OCI-LY1 (cell line): ENCODE results near the gene FGD3.

Source experiments
- H2AFZ ChIP-seq: fragments of 200-600 bp; sonication (generic), shearing (Covaris generic); 2 replicates; pipeline ENCODE4 v1.6.0; 2014; ENCODE audit warnings: antibody characterized with exemption, mild to moderate bottlenecking, low read length
- H3F3A ChIP-seq: fragments of 200-600 bp; sonication (generic), shearing (Covaris generic); 2 replicates; pipeline ENCODE4 v1.6.0; 2014; ENCODE audit warnings: mild to moderate bottlenecking, antibody characterized with exemption, low read length, moderate library complexity; ENCODE audit not compliant: insufficient read depth
- H3K27ac ChIP-seq: fragments of 200-600 bp; sonication (generic); 2 replicates; pipeline ENCODE4 v1.5.1; 2014; ENCODE audit warnings: low read length, mixed run types, mild to moderate bottlenecking, low read depth; ENCODE audit not compliant: poor library complexity, severe bottlenecking
- H3K27me3 ChIP-seq: fragments of 200-600 bp; sonication (generic); 2 replicates; pipeline ENCODE4 v1.6.0; 2014; ENCODE audit warnings: antibody characterized with exemption, mild to moderate bottlenecking, low read length, moderate library complexity; ENCODE audit not compliant: insufficient read depth
- H3K36me3 ChIP-seq: fragments of 200-600 bp; sonication (generic); 2 replicates; pipeline ENCODE4 v1.6.1; 2014; ENCODE audit warnings: mild to moderate bottlenecking, antibody characterized with exemption, low read length, moderate library complexity, mixed read lengths; ENCODE audit not compliant: insufficient read depth
- H3K4me1 ChIP-seq: fragments of 200-600 bp; sonication (generic); 2 replicates; pipeline ENCODE4 v1.5.1; 2014; ENCODE audit warnings: mild to moderate bottlenecking, low read length, moderate library complexity; ENCODE audit not compliant: insufficient read depth, severe bottlenecking
- H3K4me2 ChIP-seq: fragments of 200-600 bp; sonication (generic), shearing (Covaris generic); 2 replicates; pipeline ENCODE4 v1.6.1; 2014; ENCODE audit warnings: low read length
- H3K4me3 ChIP-seq: fragments of 200-600 bp; sonication (generic); 2 replicates; pipeline ENCODE4 v1.5.1; 2014; ENCODE audit warnings: low read length, low read depth, mild to moderate bottlenecking, mixed read lengths; ENCODE audit not compliant: poor library complexity, severe bottlenecking
- H3K79me2 ChIP-seq: fragments of 200-600 bp; shearing (Covaris generic); 2 replicates; pipeline ENCODE4 v1.6.1; 2016; ENCODE audit warnings: mixed run types, low read length, mixed read lengths; ENCODE audit not compliant: insufficient read depth
- H3K9ac ChIP-seq: fragments of 200-600 bp; sonication (generic), shearing (Covaris generic); 2 replicates; pipeline ENCODE4 v1.6.1; 2014; ENCODE audit warnings: mild to moderate bottlenecking, low read length, mixed read lengths
- H3K9me2 ChIP-seq: fragments of 200-600 bp; sonication (generic), shearing (Covaris generic); 2 replicates; pipeline ENCODE4 v1.6.1; 2014; ENCODE audit warnings: low read depth, mild to moderate bottlenecking, low read length, mixed read lengths
- H3K9me3 ChIP-seq: fragments of 200-600 bp; shearing (Covaris generic); 2 replicates; pipeline ENCODE4 v1.6.1; 2014; ENCODE audit warnings: low read length, mixed read lengths
- H4K20me1 ChIP-seq: fragments of 200-600 bp; sonication (generic), shearing (Covaris generic); 2 replicates; pipeline ENCODE4 v1.6.0; 2016; ENCODE audit warnings: mild to moderate bottlenecking, low read length; ENCODE audit not compliant: insufficient read depth
- CTCF ChIP-seq: fragments of 200-600 bp; sonication (generic), shearing (Covaris generic); IDR thresholded peaks from 2 replicates; pipeline ENCODE4 v1.5.1; 2017; ENCODE audit warnings: mild to moderate bottlenecking, antibody characterized with exemption, low read length, moderate library complexity, mixed read lengths
- EZH2 ChIP-seq: fragments of 200-600 bp; sonication (generic), shearing (Covaris generic); IDR thresholded peaks from 2 replicates; pipeline ENCODE4 v1.8.0; 2017; ENCODE audit warnings: borderline replicate concordance, mixed run types, mild to moderate bottlenecking, antibody characterized with exemption, low read length, moderate library complexity, mixed read lengths

FGD3 gene

GRCh38 chr9:93060746-93061259 lies 113.5 kb downstream of the FGD3 start:
- no peak overlapping the region for H2AFZ ChIP-seq
- H3K27me3 ChIP-seq, result no peaks in the 10 kb centered on the region
- H4K20me1 ChIP-seq, result no peaks in the 10 kb centered on the region
- peaks cover 13% of the 10 kb centered on the region for H3K36me3 ChIP-seq
- H3K27ac ChIP-seq, result peak overlapping the region; percentile 99
- H3K4me1 ChIP-seq, result peaks cover 68% of the 10 kb centered on the region
- no peaks in the 10 kb centered on the region; the same call in 1 of the 2 replicates for H3K79me2 ChIP-seq
- H3K4me2 ChIP-seq, result peak overlapping the region; percentile 86
- H3K9me2 ChIP-seq, result no peaks in the 10 kb centered on the region
- no peaks in the 10 kb centered on the region for H3K9me3 ChIP-seq
- 0 out of 2 replicates have a peak, but pooled peaks cover 4% of the 10 kb centered on the region for H3F3A ChIP-seq
- peak overlapping the region; percentile 67 for H3K4me3 ChIP-seq
- no peak for TF ChIP-seq EZH2
- no peak for TF ChIP-seq CTCF
- peak overlapping the region; percentile 86; the same call in 1 of the 2 replicates for H3K9ac ChIP-seq

DNA sequence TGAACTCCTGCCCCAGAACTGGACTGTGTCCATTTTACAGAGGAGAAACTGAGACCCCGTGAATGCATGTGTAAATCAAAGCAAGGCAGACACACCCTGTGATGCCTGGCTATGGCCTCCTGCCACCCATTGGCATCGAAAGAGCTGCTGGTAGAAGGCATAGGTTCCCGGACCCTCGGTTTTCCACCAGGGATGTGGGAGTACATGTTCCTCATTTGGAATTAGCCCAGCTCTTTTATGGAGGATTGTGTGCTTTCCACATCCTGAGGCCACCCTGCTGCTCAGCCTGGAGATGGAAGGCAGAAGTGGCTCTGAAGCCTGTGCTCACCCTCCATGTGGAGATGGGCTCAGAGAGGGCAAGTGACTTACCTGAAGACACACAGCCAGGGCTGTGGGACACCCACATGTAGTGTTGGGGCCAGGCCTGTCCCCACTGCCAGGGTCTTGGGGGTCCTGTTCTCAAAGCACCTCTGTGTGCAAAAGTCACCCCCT lies 114.0 kb downstream of the FGD3 start:
- peak overlapping the region; percentile 86 for H3K4me2 ChIP-seq
- peak overlapping the region; percentile 67 for H3K4me3 ChIP-seq
- no peaks in the 10 kb centered on the region for H3K9me2 ChIP-seq
- H3K27ac ChIP-seq, result peak overlapping the region; percentile 99
- peaks cover 18% of the 10 kb centered on the region for H3K36me3 ChIP-seq
- H3K79me2 ChIP-seq, result no peaks in the 10 kb centered on the region; the same call in 1 of the 2 replicates
- H3F3A ChIP-seq, result 0 out of 2 replicates have a peak, but pooled peaks cover 4% of the 10 kb centered on the region
- TF ChIP-seq CTCF (no peak), EZH2 (no peak)
- no peaks in the 10 kb centered on the region for H4K20me1 ChIP-seq
- no peaks in the 10 kb centered on the region for H3K9me3 ChIP-seq
- no peaks in the 10 kb centered on the region for H3K27me3 ChIP-seq
- H3K9ac ChIP-seq, result peak overlapping the region; percentile 86; the same call in 1 of the 2 replicates
- H2AFZ ChIP-seq, result no peak overlapping the region
- H3K4me1 ChIP-seq, result peaks cover 68% of the 10 kb centered on the region

DNA sequence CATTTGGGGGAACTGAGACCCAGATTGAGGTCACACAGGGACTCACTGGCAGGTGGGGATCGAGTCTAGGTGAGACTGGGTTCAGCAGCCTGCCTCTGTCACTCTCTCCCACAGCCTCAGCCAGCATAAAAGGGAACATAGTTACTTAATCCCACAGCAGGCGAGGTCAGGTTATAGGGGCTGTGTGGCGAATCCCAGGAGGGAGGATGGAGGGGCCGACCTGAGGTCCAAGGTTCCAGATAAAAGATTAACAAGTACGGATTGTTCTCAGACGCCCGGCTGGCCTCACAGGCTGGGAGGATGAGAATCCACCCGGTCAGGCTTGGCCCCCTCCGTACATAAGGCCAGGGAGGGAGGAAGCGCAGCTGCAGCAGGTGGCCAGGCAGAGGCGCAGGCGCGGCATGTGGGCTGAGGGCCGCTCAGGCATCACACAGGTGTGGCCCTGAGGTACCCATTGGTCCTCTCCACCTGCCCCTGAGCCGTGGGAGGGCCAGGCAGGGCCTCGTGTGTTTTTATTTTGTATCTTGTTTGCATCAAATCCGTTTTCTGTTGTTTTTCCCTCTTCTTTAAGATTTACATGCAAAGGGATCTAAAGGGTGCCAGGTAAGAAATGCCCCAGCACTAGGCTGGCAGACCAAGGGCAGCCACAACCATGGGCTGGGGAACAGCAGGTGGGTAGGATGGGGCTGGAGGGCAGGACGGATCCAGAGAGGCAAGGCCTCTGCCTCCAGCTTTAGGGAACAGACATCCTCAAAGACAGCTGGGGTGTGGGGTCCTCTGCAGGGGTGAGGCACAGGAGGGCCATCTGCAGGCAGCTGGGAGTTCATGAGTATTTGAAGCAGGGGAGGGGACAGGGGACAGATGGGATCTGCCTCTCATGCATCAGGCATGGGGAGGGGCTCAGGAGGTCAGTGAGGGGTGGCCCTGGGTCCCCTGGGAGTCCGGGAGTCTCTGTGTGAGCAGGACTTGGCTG lies 114.8 kb downstream of the FGD3 start:
- H3K9ac ChIP-seq, result peak overlapping the region; percentile 86
- H2AFZ ChIP-seq, result no peak overlapping the region
- H3K4me3 ChIP-seq, result peak overlapping the region; percentile 67
- no peaks in the 10 kb centered on the region for H3K27me3 ChIP-seq
- 0 out of 2 replicates have a peak, but pooled peaks cover 4% of the 10 kb centered on the region for H3F3A ChIP-seq
- H3K79me2 ChIP-seq, result peaks cover 2% of the 10 kb centered on the region; the same call in 1 of the 2 replicates
- H3K9me2 ChIP-seq, result no peaks in the 10 kb centered on the region
- peaks cover 68% of the 10 kb centered on the region for H3K4me1 ChIP-seq
- TF ChIP-seq CTCF, result peak; percentile 13; the same call in 1 of the 2 replicates
- no peak for TF ChIP-seq EZH2
- H3K27ac ChIP-seq, result peak overlapping the region; percentile 99
- H3K36me3 ChIP-seq, result peaks cover 25% of the 10 kb centered on the region
- no peaks in the 10 kb centered on the region for H4K20me1 ChIP-seq
- no peaks in the 10 kb centered on the region for H3K9me3 ChIP-seq
- peak overlapping the region; percentile 86 for H3K4me2 ChIP-seq
